Ishikawa (cell line): ENCODE measurements around the gene AGMO.

Experiments used
- CEBPB ChIP-seq: IDR thresholded peaks from 2 replicates; pipeline ENCODE4 v1.6.1; 2012
- CREB1 ChIP-seq: IDR thresholded peaks from 2 replicates; pipeline ENCODE4 v1.6.1; 2012; ENCODE audit warnings: low read depth
- EGR1 ChIP-seq: IDR thresholded peaks from 2 replicates; pipeline ENCODE4 v1.6.1; 2012
- EP300 ChIP-seq: IDR thresholded peaks from 2 replicates; pipeline ENCODE4 v1.6.1; 2012; ENCODE audit warnings: borderline replicate concordance
- FOXM1 ChIP-seq: IDR thresholded peaks from 2 replicates; pipeline ENCODE4 v1.6.1; 2012; ENCODE audit warnings: low read depth, borderline replicate concordance
- NFIC ChIP-seq: IDR thresholded peaks from 2 replicates; pipeline ENCODE4 v1.6.1; 2012
- RAD21 ChIP-seq: IDR thresholded peaks from 2 replicates; pipeline ENCODE4 v1.6.1; 2012; ENCODE audit warnings: low read depth
- TAF1 ChIP-seq: IDR thresholded peaks from 2 replicates; pipeline ENCODE4 v1.6.1; 2012; ENCODE audit warnings: low read depth, mild to moderate bottlenecking
- TCF12 ChIP-seq: IDR thresholded peaks from 2 replicates; pipeline ENCODE4 v1.6.1; 2012; ENCODE audit warnings: low read depth
- TEAD4 ChIP-seq: IDR thresholded peaks from 2 replicates; pipeline ENCODE4 v1.6.1; 2012
- YY1 ChIP-seq: IDR thresholded peaks from 2 replicates; pipeline ENCODE4 v1.6.1; 2012; ENCODE audit warnings: low read depth
- ZBTB7A ChIP-seq: IDR thresholded peaks from 2 replicates; pipeline ENCODE4 v1.6.1; 2012; ENCODE audit warnings: low read depth
- TF ChIP-seq, protein P1 (sequence below): IDR thresholded peaks from 2 replicates; pipeline ENCODE4 v1.6.1; 2012
- TF ChIP-seq, protein P2 (sequence below): IDR thresholded peaks from 2 replicates; pipeline ENCODE4 v1.6.1; 2012; ENCODE audit warnings: low read depth, mild to moderate bottlenecking
- TF ChIP-seq, protein P3 (sequence below): IDR thresholded peaks from 2 replicates; pipeline ENCODE4 v1.6.1; 2012

The AGMO gene

DNA sequence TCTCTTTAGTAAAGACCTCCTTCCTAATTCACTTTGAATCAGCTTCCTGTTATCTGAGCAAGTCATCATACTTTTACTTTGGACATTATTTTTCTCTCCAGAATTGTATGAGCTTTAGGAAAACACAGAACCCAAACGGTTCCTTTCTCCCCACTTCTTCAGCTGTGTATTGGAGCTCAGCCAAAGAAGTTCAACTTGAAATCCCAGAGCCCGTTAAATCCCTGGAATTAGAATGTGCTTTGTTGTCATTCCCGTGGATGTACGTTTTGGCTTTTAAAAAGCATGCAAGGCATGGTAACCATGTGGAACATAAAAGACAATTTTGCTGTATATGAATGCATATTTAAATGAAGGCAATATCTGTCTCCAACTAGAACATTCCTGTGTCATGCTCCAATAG is 46.6 kb downstream of the AGMO start:
- TF ChIP-seq, protein P1, sequence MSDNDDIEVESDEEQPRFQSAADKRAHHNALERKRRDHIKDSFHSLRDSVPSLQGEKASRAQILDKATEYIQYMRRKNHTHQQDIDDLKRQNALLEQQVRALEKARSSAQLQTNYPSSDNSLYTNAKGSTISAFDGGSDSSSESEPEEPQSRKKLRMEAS, result no peak
- TF ChIP-seq EGR1, result no peak
- no peak for TF ChIP-seq TCF12
- no peak for TF ChIP-seq TEAD4
- no peak for TF ChIP-seq NFIC

DNA sequence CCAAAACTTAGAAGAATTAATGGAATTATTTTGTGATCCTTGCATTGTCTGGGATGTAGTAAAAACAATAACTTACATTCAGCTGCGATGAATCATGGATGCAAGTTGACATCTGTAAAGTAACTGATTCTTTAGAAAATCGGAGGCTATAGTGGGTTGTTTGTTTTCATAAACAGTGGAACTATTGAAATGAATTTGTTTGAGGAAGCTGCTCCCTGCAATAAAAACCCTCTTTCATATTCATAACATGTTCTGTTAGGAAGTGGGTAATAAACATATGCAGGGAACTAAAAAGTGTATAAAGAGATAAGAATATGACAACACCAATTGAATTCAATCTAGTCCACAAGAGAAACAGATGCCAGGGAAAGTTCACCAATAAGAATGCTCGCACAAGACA is 53.6 kb downstream of the AGMO start:
- no peak for TF ChIP-seq EP300
- TF ChIP-seq RAD21, result no peak
- TF ChIP-seq FOXM1, result no peak
- TF ChIP-seq, protein P1, result no peak
- no peak for TF ChIP-seq TCF12
- no peak for TF ChIP-seq ZBTB7A
- no peak for TF ChIP-seq EGR1
- no peak for TF ChIP-seq NFIC
- TF ChIP-seq TAF1, result no peak
- no peak for TF ChIP-seq CREB1
- TF ChIP-seq, protein P2, sequence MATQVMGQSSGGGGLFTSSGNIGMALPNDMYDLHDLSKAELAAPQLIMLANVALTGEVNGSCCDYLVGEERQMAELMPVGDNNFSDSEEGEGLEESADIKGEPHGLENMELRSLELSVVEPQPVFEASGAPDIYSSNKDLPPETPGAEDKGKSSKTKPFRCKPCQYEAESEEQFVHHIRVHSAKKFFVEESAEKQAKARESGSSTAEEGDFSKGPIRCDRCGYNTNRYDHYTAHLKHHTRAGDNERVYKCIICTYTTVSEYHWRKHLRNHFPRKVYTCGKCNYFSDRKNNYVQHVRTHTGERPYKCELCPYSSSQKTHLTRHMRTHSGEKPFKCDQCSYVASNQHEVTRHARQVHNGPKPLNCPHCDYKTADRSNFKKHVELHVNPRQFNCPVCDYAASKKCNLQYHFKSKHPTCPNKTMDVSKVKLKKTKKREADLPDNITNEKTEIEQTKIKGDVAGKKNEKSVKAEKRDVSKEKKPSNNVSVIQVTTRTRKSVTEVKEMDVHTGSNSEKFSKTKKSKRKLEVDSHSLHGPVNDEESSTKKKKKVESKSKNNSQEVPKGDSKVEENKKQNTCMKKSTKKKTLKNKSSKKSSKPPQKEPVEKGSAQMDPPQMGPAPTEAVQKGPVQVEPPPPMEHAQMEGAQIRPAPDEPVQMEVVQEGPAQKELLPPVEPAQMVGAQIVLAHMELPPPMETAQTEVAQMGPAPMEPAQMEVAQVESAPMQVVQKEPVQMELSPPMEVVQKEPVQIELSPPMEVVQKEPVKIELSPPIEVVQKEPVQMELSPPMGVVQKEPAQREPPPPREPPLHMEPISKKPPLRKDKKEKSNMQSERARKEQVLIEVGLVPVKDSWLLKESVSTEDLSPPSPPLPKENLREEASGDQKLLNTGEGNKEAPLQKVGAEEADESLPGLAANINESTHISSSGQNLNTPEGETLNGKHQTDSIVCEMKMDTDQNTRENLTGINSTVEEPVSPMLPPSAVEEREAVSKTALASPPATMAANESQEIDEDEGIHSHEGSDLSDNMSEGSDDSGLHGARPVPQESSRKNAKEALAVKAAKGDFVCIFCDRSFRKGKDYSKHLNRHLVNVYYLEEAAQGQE, result no peak
- no peak for TF ChIP-seq CEBPB
- TF ChIP-seq, protein P3, sequence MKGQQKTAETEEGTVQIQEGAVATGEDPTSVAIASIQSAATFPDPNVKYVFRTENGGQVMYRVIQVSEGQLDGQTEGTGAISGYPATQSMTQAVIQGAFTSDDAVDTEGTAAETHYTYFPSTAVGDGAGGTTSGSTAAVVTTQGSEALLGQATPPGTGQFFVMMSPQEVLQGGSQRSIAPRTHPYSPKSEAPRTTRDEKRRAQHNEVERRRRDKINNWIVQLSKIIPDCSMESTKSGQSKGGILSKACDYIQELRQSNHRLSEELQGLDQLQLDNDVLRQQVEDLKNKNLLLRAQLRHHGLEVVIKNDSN, result no peak
- no peak for TF ChIP-seq YY1
- no peak for TF ChIP-seq TEAD4

DNA sequence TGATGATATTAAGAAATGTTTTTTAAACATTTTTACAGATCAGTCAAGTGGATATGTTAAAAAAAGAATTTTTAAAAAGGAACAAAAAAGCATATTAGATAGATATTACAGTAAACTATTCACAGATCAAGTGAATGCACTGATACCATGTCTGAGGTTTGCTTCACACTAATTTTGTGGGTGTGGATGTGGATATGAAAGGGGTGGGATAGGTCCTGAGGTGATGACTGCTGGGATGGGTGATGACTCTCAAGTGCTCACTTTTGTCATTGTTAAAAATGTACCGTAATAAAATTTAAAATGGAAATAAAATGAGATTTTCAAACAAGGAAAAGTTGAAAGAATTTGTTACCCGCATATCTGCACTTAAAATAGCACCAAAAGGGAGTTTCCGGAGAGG is 54.1 kb downstream of the AGMO start:
- TF ChIP-seq, protein P3, result no peak
- TF ChIP-seq EP300, result no peak
- TF ChIP-seq RAD21, result no peak
- TF ChIP-seq EGR1, result no peak
- no peak for TF ChIP-seq FOXM1
- TF ChIP-seq, protein P1, result no peak
- TF ChIP-seq NFIC, result no peak
- no peak for TF ChIP-seq CREB1
- TF ChIP-seq, protein P2, result no peak
- TF ChIP-seq TCF12, result no peak
- no peak for TF ChIP-seq YY1
- no peak for TF ChIP-seq CEBPB
- TF ChIP-seq ZBTB7A, result no peak
- TF ChIP-seq TAF1, result no peak
- no peak for TF ChIP-seq TEAD4

DNA sequence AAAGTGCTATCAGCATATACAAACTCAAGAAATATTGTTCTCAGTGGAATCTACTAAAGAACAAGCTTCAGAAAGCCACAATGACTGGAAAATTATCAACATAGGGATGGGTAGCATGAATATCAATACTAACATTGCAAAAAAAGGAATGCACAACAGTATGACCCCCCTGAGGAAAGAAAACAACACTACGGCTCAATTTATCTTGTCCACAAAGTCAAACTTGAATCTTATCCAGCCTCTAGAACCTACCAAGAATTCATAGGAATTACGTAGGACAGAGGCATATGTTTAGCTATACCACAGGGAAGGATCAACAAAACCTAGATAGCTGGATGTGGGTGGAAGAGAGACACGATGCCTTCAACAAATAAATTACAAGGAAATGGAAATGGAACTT is 54.6 kb downstream of the AGMO start:
- TF ChIP-seq TCF12, result no peak
- no peak for TF ChIP-seq TAF1
- TF ChIP-seq TEAD4, result no peak
- TF ChIP-seq, protein P1, result no peak
- TF ChIP-seq RAD21, result no peak
- TF ChIP-seq, protein P2, result no peak
- TF ChIP-seq YY1, result no peak
- TF ChIP-seq NFIC, result no peak
- TF ChIP-seq CREB1, result no peak
- TF ChIP-seq FOXM1, result no peak
- TF ChIP-seq, protein P3, result no peak
- no peak for TF ChIP-seq EP300
- no peak for TF ChIP-seq CEBPB
- TF ChIP-seq EGR1, result no peak
- no peak for TF ChIP-seq ZBTB7A
